Fibroblast of skin of right biceps (primary cell): Measurements from ENCODE around the gene MTX1.
"Not testable (repeated sequence)": the region's sequence is repeated elsewhere in the genome, so short reads cannot be mapped to it uniquely, and the experiment has no call there.

Source experiments
- DNase-seq: peaks from one replicate; pipeline ENCODE4 v3.0.0-alpha.2; 2013

Gene MTX1

GRCh38 chr1:155189926-155190325, 18.6 kb upstream of the MTX1 start:
- not testable (repeated sequence) for DNase-seq

- no peak for DNase-seq
These were observed 16.6 kb upstream of the MTX1 start for GRCh38 chr1:155191904-155192303.

- no peak for DNase-seq
These were observed 15.9 kb upstream of the MTX1 start for GRCh38 chr1:155192346-155193274.

DNA sequence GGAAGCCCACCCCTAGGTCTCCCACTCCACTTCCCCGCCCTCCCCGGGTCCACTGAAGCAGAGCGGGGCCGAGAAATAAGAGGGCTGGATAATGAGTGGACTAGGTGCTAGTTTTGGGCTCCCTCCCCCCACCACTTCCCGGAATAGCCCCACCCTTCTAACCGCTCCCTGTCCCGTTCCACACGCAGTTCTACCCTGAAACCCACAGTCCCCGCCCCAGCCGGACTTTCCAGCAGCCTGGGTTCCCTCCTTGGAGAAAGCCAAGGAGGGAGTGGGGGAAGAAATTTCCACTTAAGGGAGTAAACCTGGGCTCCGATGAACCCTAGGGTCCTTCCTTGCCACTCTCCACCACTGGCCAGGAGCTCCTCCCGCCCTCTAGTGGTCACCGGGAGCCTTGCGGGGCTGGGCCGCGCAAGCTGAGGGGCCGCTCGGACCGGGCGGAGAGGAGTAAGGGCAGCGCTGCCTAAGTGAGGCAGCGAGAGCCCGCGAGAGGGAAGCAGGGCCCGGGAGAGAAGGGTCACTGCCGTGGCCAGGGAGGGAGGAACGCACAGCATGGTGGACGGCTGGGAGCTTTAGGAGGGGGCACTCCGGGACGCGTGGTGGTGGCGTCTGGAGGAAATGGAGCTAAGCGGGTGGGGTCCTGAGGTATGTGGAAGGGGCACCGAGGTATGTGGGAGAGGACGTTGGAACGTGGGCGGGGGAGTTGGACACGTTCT, 15.1 kb upstream of the MTX1 start:
- peak; percentile 90 for DNase-seq

- DNase-seq = not testable (repeated sequence)
These were observed 14.6 kb upstream of the MTX1 start for GRCh38 chr1:155193991-155194240.

- DNase-seq = no peak
These were observed 13.0 kb upstream of the MTX1 start for GRCh38 chr1:155195201-155196102.

GRCh38 chr1:155196103-155196892, 12.2 kb upstream of the MTX1 start:
- DNase-seq = no peak

DNA sequence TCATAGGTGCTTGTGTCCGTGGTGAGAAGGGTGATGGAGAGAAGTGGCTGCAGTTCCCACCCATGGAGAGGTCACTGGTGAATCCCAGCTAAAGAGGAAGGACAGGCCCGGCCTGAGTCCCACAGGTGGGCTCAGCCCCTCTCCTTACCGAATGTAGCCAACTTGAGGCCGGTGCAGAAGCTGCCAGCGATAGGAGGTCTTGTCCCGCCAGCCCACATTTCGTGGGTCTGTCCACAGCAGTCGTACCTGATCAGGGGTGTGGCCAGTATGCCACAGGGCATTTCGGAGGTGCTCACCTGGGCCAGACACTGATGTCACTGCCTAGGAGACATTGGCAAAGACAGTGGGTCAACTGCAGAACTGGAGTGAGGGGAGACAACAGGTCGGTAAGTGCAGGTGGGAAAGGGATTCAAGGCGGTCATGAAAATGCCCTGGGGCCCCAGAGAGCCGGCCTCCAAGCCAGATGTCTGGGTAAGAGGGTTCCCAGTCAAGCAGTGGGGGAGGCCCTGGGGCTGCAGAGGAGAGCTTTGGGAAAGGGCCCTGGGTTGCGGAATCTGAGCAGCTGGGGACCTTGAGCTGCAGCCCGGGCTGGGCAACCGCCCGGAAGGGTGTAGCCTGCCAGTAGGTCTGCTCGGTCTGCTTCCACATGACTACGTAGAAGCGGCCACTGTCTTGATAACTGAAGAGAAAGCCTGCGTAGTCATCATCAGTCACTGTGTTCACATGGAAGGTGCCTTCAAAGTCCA, 11.4 kb upstream of the MTX1 start:
- DNase-seq = no peak

DNA sequence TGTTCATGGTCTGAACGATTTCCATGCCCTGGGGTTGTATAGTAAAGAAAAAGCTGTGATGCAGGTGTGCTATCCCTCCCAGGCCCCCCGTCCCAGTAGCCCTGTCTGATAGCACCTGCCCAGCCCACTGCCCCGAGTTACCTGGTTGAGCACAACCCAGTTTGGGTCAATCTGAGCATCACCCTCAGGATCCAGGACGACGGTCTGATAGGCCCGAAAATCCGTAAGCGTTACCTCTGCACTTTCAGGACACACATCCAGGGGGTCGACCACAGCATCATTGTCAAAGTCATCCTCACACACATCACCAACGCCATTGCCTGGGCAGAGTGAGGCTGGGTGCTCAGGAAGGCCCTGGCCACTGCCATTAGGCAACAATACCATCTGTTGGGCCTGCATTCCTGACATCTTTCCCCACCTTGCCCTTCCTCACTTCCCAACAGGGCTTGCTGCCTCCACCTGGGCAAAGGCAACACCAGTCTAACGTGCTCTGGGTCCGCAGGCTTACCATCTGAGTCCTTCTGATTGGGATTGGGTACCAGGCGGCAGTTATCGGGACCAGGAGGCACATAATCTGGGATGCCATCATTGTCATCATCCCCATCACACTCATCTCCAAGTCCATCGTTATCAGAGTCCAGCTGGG, 10.5 kb upstream of the MTX1 start:
- no peak for DNase-seq

DNA sequence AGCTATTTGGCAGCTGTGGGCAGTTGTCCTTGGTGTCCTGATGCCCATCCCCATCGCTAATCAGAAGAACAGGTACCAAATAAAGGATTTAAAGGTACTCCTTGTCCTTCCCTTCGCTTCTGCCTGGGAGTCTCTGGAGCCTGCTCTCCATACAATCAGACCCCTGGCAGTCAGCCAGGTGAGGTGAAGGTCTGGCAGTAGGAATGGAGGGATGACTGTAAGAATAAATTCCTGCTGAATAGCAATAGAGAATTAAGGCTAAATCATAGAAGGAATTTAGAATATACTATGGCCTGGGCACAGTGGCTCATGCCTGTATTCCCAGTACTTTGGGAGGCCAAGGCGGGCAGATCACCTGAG, 10.0 kb upstream of the MTX1 start:
- DNase-seq = no peak

DNA sequence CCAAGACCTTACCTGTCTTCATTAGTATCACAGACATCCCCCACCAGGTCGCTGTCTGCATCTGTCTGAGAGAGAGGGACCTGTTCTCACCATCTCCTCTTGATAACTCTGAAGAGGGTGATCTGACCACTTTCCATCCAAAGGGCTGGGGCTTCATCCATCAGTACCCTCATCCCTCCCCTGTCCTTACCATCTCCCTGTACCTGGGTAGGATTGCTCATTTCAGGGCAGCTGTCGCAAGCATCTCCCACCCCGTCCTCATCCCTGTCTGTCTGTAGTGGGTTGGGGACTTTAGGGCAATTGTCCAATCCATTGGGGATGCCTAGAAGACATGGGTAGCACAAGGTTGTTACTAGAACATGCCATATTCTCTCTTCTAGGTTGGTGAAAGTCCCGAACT, 8.7 kb upstream of the MTX1 start:
- no peak for DNase-seq

DNA sequence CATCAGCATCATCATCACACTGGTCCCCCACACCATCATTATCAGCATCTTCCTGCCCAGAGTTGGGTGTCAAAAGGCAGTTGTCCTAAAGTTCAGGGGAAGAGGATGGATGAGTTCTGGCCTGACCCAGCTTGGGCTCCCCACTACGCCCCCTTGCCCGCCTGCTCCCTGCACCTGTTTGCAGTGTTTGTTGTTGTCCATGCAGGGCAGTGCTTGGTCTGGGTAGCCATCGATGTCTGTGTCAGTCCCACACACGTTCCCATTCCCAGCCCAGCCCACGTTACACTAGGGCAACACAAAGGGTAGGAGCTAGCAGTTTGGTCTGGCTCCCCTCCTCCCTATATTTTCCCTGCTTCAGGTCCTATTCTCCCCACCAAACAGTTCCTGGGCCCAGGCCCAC, 7.6 kb upstream of the MTX1 start:
- DNase-seq = no peak

- no peak for DNase-seq
These were observed 6.3 kb upstream of the MTX1 start for GRCh38 chr1:155202198-155202597.

GRCh38 chr1:155202731-155203515, 5.6 kb upstream of the MTX1 start:
- DNase-seq = no peak

DNA sequence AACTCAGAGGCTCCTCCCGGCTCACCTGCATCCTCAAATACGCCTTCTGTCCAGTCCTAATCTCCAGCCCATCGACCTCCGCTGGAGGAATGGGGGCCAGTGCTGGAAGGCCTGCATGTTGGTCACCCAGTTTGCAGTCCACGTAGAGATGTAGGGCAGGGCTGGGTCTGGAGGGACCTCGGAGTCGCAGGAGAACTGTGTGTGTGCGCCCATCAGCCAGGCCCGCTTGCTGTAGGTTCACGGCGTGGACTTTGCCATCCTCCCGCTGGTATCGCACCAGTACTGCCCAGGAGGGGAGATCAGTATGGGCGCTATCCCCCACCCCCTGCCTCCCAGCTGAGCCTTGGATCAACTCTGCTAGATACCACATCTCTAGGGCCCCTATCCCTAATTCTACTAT, 3.5 kb upstream of the MTX1 start:
- DNase-seq = no peak

DNA sequence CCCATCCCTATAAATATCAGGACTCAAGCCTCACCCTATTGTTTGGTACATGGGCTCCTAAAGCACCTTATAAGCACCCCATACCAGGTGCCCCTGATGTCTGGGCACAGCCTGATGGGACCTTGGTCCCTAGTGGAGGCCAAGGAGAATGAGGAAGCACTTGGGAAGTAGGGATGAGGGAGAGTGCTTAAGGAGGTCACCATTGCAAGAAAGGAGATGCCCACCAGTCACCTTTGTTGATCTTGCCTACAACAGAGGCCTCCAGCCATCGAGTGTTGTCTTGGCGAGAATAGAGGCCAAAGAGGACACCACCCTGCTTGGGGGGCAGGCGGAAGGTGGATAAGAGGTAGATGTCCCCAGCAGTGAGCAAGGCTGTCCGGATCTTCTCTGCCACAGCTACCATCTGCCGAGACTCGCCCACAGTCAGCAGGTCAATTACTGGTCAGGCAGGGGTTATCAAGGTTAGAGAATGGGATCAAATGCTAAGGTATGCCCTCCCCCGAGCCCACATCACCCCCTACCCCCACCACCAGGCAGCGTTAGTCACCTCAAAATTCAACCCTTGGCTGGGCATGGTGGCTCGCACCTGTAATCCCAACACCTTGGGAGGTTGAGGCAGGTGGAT, 2.4 kb upstream of the MTX1 start:
- no peak for DNase-seq

DNA sequence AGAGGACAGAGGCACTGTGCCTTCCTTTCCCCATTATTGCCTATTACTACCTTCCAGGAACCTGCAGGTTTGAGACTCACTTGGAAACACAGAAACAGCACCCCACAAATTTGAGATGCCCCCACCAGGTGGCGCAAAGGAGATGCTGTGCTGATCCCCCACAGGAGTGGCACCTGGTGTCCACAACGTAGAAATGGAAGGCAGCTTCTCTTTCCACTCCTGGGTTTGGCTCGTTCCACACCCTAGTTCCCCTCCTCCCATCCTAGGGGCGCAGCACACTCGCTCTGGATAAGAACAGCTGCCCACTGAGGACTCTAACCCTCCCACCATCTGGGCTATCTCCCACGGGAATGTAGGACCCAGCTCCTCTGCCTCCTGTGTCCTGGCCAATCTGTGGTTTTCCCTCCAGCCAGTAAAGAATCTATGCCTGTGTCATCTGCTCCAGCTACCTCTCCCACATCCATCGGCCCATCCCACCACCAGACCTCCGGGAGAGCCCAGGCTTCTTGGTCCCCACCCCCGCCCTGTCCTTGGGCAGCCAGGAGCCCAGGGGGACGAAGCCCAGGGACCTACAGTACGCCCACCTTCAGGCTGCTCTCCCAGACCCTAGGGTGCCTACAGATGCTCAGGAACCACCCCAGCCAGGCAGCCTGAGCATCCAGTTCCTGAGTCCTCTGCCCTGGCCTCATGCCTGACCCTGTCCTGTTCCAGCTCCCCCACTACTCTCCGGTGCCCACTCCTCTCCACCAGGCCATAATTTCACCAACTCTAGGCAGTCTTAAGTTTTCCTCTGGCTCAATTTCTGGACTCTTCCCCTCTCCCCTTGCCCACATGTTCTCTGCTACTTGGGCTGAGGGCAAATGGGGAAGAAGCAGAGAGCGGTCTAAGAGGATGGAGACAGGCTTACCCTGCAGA, 1.3 kb upstream of the MTX1 start:
- DNase-seq = peak; percentile 80

DNA sequence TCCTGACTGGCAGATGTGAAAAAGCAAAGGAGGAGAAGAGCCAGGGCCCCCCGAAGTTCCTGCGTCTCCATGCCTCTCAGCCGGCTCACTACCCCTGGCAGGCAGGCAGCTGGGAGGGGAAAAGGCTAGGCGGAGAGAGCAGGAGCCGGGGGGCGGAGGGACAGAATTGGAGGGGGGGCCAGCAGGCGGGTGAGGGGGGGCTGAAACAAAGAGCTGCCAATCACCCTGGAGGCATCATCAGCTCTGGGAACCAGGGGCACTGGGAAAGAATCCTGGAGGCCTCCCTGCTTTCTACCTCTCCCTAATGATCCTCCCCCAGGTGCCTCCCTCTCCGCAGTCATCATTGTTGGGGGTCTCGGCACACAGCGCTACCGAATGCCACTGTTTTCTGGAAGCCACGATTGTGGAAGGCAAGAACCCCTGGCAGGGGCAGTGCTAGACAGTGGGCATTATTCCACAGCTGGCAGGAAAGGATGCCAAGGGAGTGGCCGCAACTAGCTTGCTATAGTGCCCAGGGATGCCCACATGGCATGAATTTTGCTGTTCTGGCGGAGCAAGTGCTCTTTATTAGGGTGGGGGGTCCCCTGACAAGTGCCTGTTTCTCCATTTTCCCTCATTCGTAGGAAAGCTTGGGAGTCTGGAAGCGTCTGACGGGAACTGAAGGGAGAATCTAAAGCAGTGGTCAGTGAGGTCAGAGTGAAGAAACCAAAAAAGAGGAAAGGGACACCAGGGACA, 522 bp upstream of the MTX1 start, which contains the start of gene THBS3:
Gene THBS3 (minus strand): TSS at position 92 of the 735 bp plus-strand sequence. CDS start 21 bp downstream, at position 71.
- DNase-seq = peak; percentile 57
